Gastrocnemius medialis (tissue), 4 donors: ENCODE results near the gene SCGB1D4. TPM values are rescaled to one million over a fixed set of nuclear protein-coding genes. Genes with fewer than 3 reads are reported as not detected.
"Not testable (repeated sequence)": the region's sequence is repeated elsewhere in the genome, so short reads cannot be mapped to it uniquely, and the experiment has no call there.

Experiments
- ATAC-seq, 2 donors: fragments of 150-250 bp; one replicate each; pipeline ENCODE4 v1.9.1; 2016
- DNase-seq, 2 donors: peaks; one replicate each; pipeline ENCODE4 v3.0.0-alpha.2; 2019
- H3K27ac ChIP-seq, 4 donors: fragments of 200-600 bp; sonication (generic); 1 replicate in 1 of 4; 2 replicates in 3 of 4; pipeline ENCODE4 v1.5.1; 2016 to 2018; ENCODE audit warnings: mild to moderate bottlenecking in 2 of 4, moderate library complexity in 1 of 4
- H3K27me3 ChIP-seq, 3 donors: fragments of 200-600 bp; sonication (generic) in 2 of 3; 1 replicate in 1 of 3; 2 replicates in 2 of 3; pipeline versions ENCODE4 v1.5.1 to v1.6.0; 2016 to 2019; ENCODE audit warnings: mild to moderate bottlenecking in 1 of 3, moderate library complexity in 1 of 3
- H3K36me3 ChIP-seq, 2 donors: fragments of 200-600 bp; sonication (generic) in 1 of 2; one replicate each; pipeline ENCODE4 v1.5.1; 2017 to 2018
- H3K4me1 ChIP-seq, 2 donors: fragments of 200-600 bp; sonication (generic) in 1 of 2; one replicate each; pipeline ENCODE4 v1.5.1; 2016 to 2017; ENCODE audit warnings: mild to moderate bottlenecking in 2 of 2
- H3K4me3 ChIP-seq, 4 donors: fragments of 200-600 bp; sonication (generic) in 3 of 4; 1 replicate in 1 of 4; 2 replicates in 3 of 4; pipeline ENCODE4 v1.5.1; 2016 to 2019; ENCODE audit warnings: mild to moderate bottlenecking in 2 of 4
- H3K9me3 ChIP-seq, 3 donors: fragments of 200-600 bp; sonication (generic) in 2 of 3; 1 replicate in 1 of 3; 2 replicates in 2 of 3; pipeline ENCODE4 v1.5.1; 2016 to 2019
- CTCF ChIP-seq, 5 experiments: fragments of 450-650 bp in 3 of 5; fragments of 200-600 bp in 2 of 5; sonication (generic) in 2 of 5; IDR thresholded peaks in 4 of 5; conservative IDR thresholded peaks in 1 of 5; 1 replicate in 4 of 5; 2 replicates in 1 of 5; pipeline ENCODE4 v1.5.1; 2016 to 2019; ENCODE audit warnings: antibody characterized with exemption in 5 of 5, mild to moderate bottlenecking in 3 of 5, moderate library complexity in 3 of 5
- POLR2A ChIP-seq, 2 donors: fragments of 450-650 bp; IDR thresholded peaks; one replicate each; pipeline ENCODE4 v1.6.1; 2017; ENCODE audit warnings: antibody characterized with exemption in 2 of 2, mild to moderate bottlenecking in 2 of 2, moderate library complexity in 2 of 2
- in situ Hi-C, 4 donors: fragments of 200-750 bp; cut with MboI; loops; one replicate each; pipeline versions ENCODE4 v1.15.0 to v1.8.0; 2017; ENCODE audit warnings: low sequenced_read_pairs in 4 of 4
- intact Hi-C: fragments of 100-400 bp; cut with DNase I; formaldehyde crosslinking; loops from one replicate; pipeline ENCODE4 v1.15.1; 2023; ENCODE audit warnings: low total_unique reads
- total RNA-seq, 4 donors: library from RNA; depleted of rRNA; stranded (reverse); fragments of >200 nt; gene quantifications; one replicate each; pipeline versions ENCODE4 v1.1.0 to v1.2.3, GENCODE V29; 2016

The SCGB1D4 gene
- total RNA-seq, 4 donors from 2014 or later, result not detected

- H3K36me3 ChIP-seq, DNase-seq, H3K27ac ChIP-seq, H3K4me1 ChIP-seq, H3K4me3 ChIP-seq, in situ Hi-C loops, H3K9me3 ChIP-seq, intact Hi-C loops, ATAC-seq, H3K27me3 ChIP-seq: not testable (repeated sequence)
These were observed 27.8 kb upstream of the SCGB1D4 start for GRCh38 chr11:62326719-62327118.

DNA sequence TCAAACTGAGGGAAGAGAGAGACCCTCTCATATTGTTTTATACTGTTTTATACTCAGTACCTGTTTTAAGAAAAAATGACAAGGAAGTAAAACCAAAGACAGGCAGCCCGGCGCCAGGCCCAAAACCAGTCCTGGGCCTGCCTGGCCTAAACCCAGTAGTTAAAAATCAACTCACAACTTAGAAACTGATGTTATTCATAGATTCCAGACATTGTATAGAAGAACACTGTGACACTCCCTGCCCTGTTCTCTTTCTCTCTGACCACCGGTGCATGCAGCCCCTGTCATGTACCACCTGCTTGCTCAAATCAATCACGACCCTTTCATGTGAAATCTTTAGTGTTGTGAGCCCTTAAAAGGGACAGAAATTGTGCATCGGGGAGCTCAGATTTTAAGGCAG is 26.9 kb upstream of the SCGB1D4 start:
- H3K9me3 ChIP-seq, H3K27ac ChIP-seq, DNase-seq, intact Hi-C loops, H3K27me3 ChIP-seq, ATAC-seq, H3K4me1 ChIP-seq, H3K36me3 ChIP-seq, in situ Hi-C loops, H3K4me3 ChIP-seq: not testable (repeated sequence)

GRCh38 chr11:62324731-62325556 is 26.1 kb upstream of the SCGB1D4 start:
- H3K36me3 ChIP-seq, result no peaks in the 10 kb centered on the region
- DNase-seq (no peak), ATAC-seq (no peak)
- in situ Hi-C loops (loop anchor here in 1 of 4 donors (25.0 kb wide), 1 partner anchor 538 kb away; the partner anchor contains the start of genes FEN1 and TMEM258), intact Hi-C loops (no loop called here)
- no peaks in the 10 kb centered on the region for H3K9me3 ChIP-seq
- peaks cover 0 to 4% (median 0%) of the 10 kb centered on the region in 3 donors for H3K27me3 ChIP-seq
- TF ChIP-seq POLR2A (IDR thresholded peaks at IDR 0.05), result no peak
- TF ChIP-seq CTCF (IDR thresholded peaks at IDR 0.05 in 4 of 5, conservative IDR thresholded peaks at IDR 0.05 in 1 of 5), result peak; percentile 11 to 38 (median 29)
- no peak overlapping the region for H3K4me3 ChIP-seq
- no peak overlapping the region for H3K27ac ChIP-seq
- H3K4me1 ChIP-seq, result no peaks in the 10 kb centered on the region

DNA sequence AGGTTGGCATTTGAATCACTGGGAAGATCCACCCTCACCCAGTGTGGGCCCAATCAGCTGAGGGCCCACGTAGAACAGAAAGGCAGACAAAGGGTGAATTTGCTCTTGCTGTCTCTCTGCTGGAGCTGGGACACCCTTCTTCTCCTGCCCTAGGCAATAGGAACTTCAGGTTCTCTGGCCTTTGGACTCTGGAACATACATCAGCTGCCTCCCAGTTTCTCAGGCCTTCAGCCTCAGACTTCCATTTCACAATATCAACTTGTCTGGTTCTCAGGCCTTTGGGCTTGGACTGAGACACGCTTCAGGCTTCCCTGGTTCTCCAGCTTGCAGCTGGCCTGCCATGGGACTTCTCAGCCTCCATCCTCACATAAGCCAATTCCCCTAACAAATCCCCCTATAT is 23.6 kb upstream of the SCGB1D4 start:
- no peak for ATAC-seq
- no peak for DNase-seq
- no peak overlapping the region for H3K27ac ChIP-seq
- in situ Hi-C loops (loop anchor here in 1 of 4 donors (25.0 kb wide), 1 partner anchor 535 kb away; the partner anchor contains the start of genes FEN1 and TMEM258), intact Hi-C loops (no loop called here)
- H3K27me3 ChIP-seq, result peaks cover 0 to 4% (median 0%) of the 10 kb centered on the region in 3 donors
- H3K9me3 ChIP-seq, result no peaks in the 10 kb centered on the region
- no peak overlapping the region for H3K4me3 ChIP-seq
- H3K36me3 ChIP-seq, result no peaks in the 10 kb centered on the region
- no peaks in the 10 kb centered on the region for H3K4me1 ChIP-seq
- TF ChIP-seq POLR2A (IDR thresholded peaks at IDR 0.05) (no peak), CTCF (IDR thresholded peaks at IDR 0.05 in 4 of 5, conservative IDR thresholded peaks at IDR 0.05 in 1 of 5) (no peak)

DNA sequence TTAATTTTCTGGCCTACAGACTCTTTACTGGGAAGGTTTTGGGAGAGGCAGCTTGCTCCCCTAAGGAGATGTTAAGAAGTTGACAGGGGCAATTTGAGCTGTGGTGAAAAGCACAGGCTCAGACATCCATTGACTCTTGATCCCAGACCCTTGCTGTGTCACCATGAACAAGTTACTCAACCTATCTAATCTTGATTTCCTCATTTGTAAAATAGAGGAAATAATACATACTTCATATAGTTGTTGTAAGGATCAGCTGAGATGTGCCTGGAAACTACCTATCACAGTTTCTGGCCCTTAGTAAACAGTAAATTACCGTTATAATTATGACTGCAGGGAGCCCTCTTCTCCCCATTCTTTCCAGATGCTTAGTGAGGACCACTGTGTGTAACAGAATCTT is 16.6 kb upstream of the SCGB1D4 start:
- Histone ChIP-seq H3K4me3 (no peak overlapping the region), H3K27me3 (no peaks in the 10 kb centered on the region), H3K36me3 (no peaks in the 10 kb centered on the region), H3K9me3 (no peaks in the 10 kb centered on the region), H3K4me1 (no peaks in the 10 kb centered on the region), H3K27ac (no peak overlapping the region)
- intact Hi-C loops, result no loop called here
- TF ChIP-seq CTCF (IDR thresholded peaks at IDR 0.05 in 4 of 5, conservative IDR thresholded peaks at IDR 0.05 in 1 of 5), result no peak
- TF ChIP-seq POLR2A (IDR thresholded peaks at IDR 0.05), result no peak
- in situ Hi-C loops, result loop anchor here in 2 of 4 donors (10.0 to 25.0 kb wide), 2 partner anchors 141 to 528 kb away; partner anchors contain the start of genes FEN1 (in 1 of the 2) and TMEM258 (in 1 of the 2)
- ATAC-seq (no peak), DNase-seq (no peak)
